Measurements from ENCODE around the gene POLN. TPM values are rescaled to one million over a fixed set of nuclear protein-coding genes. Genes with fewer than 3 reads are reported as not detected.

POLN gene
- total RNA-seq, 1 donor from 2014 or later: 2.2 TPM

- TF ChIP-seq CTCF (IDR thresholded peaks at IDR 0.05): no peak
- Histone ChIP-seq H3K9me3 (no peaks in the 10 kb centered on the region), H3K27me3 (ENCODE audit: low read depth) (peaks cover 23% of the 10 kb centered on the region), H3K36me3 (no peaks in the 10 kb centered on the region), H3K4me3 (no peak overlapping the region), H3K4me1 (no peaks in the 10 kb centered on the region), H3K27ac (no peak overlapping the region)
- ATAC-seq (no peak), DNase-seq (no peak)
- intact Hi-C loops (cut with DNase I): no loop called here
Measured at GRCh38 chr4:2066571-2067445, 175.1 kb downstream of the POLN start.

- intact Hi-C loops (cut with DNase I): no loop called here
- DNase-seq (peak; percentile 41), ATAC-seq (no peak)
- no peak for TF ChIP-seq CTCF (IDR thresholded peaks at IDR 0.05)
- Histone ChIP-seq H3K27me3 (ENCODE audit: low read depth) (peaks cover 27% of the 10 kb centered on the region), H3K4me3 (no peak overlapping the region), H3K36me3 (no peaks in the 10 kb centered on the region), H3K4me1 (no peaks in the 10 kb centered on the region), H3K27ac (no peak overlapping the region), H3K9me3 (no peaks in the 10 kb centered on the region)
Measured at GRCh38 chr4:2066011-2066551, 175.8 kb downstream of the POLN start.

GRCh38 chr4:2065106-2065930 is 176.6 kb downstream of the POLN start:
- DNase-seq: no peak
- Histone ChIP-seq H3K4me1 (no peaks in the 10 kb centered on the region), H3K27ac (no peak overlapping the region), H3K36me3 (no peaks in the 10 kb centered on the region), H3K27me3 (ENCODE audit: low read depth) (peaks cover 34% of the 10 kb centered on the region), H3K4me3 (no peak overlapping the region), H3K9me3 (no peaks in the 10 kb centered on the region)
- intact Hi-C loops (cut with DNase I): no loop called here
- no peak for TF ChIP-seq CTCF (IDR thresholded peaks at IDR 0.05)
- ATAC-seq: no peak

- ATAC-seq (no peak), DNase-seq (peak; percentile 44)
- no peaks in the 10 kb centered on the region for H3K4me1 ChIP-seq
- no peak for TF ChIP-seq CTCF (IDR thresholded peaks at IDR 0.05)
- peaks cover 40% of the 10 kb centered on the region for H3K27me3 ChIP-seq (ENCODE audit: low read depth)
- intact Hi-C loops (cut with DNase I): no loop called here
- no peaks in the 10 kb centered on the region for H3K9me3 ChIP-seq
- no peak overlapping the region for H3K27ac ChIP-seq
- H3K36me3 ChIP-seq: no peaks in the 10 kb centered on the region
- no peak overlapping the region for H3K4me3 ChIP-seq
Measured at GRCh38 chr4:2064276-2064991, 177.5 kb downstream of the POLN start.
